CD4-positive, alpha-beta T cell treated with Interleukin-4 for 4 hours (primary cell): Measurements from ENCODE around the gene TNNI2.

ENCODE experiments used
- DNase-seq: peaks from one replicate; pipeline ENCODE4 v3.0.0-alpha.2; 2020

Gene TNNI2

DNA sequence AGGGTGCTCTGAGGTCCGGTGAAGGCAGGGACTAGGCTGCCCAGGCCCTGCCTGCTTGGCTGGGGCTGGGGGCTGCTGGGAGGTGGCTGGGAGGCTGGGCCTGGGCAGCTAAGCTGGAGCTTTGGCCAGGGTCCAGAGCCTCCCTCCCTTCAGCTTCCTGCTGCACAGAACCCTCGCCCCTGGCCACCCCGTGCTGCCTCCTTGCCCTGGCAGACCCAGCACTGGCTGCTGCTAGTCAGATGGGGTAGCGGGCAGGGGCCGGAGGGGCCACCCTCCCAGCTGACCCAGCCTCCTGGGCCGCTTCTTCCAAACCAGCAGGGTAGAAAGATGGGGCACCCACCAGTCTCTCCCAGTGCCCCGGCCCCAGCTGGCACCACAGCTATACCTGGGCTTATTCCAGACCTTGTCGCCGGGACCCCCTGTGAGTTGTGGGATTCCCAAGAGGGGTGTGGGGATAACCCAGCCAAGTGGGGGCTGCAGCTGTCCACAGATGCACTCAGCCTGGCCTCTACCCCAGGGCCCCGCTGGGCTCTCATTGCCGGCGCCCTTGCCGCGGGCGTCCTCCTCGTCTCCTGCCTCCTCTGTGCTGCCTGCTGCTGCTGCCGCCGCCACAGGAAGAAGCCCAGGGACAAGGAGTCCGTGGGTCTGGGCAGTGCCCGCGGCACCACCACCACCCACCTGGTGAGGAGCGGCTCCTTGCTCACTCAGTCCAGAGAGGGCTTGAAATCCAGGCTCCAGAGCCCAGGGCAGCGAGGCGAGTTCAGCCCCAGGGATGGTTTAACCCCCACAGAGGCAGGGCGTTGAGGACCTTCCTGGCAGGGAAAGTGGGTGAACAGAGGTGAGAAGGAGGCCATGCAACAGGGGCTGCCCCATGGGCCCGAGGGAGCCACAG lies 3.8 kb upstream of the TNNI2 start, which contains the start of gene SYT8:
Gene SYT8, plus strand, starts transcription at position 212 of the 892 bp plus-strand sequence. Its CDS starts 116 bp downstream, at position 328.
- no peak for DNase-seq

DNA sequence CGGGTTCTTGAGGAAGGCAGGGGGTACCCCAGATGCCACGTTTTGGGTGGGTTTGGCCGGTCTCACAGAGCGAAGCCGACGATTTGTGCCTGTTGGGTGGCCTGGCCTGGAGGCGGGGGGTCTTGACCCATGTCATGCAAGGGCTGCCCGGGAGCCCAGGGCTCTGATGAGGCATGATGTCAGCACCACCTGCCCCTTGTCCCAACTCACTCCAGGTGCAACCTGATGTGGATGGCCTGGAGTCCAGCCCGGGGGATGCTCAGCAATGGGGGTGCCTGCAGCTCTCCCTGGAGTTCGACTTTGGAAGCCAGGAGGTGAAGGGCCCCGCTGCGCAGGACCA lies 3.1 kb upstream of the TNNI2 start:
- no peak for DNase-seq

DNA sequence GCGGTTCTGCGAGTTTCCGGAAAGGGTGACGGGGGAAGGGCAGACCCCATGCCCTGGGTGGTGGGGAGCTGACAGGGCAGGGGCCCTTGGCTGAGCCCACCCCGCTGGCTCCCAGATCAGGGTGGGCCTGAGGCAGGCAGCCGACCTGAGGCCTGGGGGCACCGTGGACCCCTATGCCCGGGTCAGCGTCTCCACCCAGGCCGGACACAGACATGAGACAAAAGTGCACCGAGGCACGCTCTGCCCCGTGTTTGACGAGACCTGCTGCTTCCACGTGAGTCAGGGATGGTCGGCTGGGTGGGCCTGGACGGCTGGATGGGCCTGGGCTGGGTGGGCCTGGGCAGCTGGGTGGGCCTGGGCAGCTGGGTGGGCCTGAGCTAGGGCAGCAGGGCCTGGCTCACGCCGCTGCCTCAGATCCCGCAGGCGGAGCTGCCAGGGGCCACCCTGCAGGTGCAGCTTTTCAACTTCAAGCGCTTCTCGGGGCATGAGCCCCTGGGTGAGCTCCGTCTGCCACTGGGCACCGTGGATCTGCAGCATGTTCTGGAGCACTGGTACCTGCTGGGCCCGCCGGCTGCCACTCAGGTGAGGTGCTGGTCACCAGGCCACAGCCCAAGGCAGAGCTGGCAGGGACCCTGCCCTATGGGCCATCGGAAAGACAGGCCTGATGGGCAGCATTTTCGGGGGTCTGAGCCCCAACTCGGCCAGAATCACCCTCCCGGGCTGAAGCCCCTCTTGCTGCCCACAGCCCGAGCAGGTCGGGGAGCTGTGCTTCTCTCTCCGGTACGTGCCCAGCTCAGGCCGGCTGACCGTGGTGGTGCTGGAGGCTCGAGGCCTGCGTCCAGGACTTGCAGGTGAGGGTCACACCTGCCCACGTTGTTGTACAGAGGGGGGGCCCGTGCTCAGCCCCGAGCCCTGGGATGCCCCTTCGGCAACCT lies 2.5 kb upstream of the TNNI2 start:
- DNase-seq = no peak

DNA sequence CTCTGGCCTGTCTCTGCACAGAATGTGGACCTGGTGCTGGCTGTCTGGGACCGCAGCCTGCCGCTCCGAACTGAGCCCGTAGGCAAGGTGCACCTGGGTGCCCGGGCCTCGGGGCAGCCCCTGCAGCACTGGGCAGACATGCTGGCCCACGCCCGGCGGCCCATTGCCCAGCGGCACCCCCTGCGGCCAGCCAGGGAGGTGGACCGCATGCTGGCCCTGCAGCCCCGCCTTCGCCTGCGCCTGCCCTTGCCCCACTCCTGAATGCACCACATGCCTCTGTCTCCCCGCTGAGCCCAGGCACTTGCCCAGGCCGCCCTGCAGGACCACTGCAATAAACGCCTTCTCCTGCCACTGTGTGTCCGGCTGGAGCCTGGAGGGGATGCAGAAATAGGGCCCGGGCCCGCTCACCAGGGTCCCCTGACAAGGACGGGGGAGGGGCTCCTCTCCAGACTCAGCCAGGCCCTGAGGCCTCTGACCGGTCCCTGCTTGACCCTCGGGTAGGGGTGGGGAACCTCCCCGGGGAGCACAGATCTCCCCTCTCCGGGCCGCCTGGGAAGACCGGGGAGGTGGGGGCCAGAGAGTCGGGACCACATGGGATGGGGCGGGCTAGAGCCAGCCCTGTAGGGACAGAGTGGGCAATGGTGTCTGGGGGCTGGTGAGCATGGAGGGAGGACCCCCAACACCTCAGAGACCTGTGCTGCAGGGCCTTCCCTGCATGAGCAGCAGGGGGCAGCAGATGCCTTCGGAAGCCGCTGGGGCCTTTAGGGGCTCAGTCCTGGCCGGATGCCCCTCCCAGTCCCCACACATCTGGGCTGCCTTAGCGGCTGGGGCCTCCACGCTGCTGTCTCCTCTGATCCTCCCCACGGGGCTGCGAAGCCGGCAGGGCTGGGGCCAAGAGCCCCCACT lies 1.4 kb upstream of the TNNI2 start:
- peak; percentile 71 for DNase-seq

DNA sequence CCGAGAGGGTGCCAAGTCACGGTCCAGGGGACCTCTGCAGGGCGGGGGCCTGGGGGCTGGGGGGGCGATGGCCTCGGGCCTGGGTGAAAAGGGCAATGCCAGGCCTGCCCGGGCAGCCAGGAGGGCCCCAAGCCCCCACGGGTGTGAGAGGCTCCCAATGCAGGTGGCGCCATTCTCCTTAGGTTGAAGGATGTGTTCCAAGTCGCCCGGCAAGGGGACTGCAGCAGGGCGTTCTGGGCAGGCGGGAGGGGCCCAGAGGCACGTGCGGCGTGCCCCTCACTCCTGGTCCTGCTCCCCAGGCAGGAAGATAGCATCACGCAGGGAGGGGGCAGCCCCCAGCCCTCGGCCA lies 730 bp upstream of the TNNI2 start:
- DNase-seq = no peak

DNA sequence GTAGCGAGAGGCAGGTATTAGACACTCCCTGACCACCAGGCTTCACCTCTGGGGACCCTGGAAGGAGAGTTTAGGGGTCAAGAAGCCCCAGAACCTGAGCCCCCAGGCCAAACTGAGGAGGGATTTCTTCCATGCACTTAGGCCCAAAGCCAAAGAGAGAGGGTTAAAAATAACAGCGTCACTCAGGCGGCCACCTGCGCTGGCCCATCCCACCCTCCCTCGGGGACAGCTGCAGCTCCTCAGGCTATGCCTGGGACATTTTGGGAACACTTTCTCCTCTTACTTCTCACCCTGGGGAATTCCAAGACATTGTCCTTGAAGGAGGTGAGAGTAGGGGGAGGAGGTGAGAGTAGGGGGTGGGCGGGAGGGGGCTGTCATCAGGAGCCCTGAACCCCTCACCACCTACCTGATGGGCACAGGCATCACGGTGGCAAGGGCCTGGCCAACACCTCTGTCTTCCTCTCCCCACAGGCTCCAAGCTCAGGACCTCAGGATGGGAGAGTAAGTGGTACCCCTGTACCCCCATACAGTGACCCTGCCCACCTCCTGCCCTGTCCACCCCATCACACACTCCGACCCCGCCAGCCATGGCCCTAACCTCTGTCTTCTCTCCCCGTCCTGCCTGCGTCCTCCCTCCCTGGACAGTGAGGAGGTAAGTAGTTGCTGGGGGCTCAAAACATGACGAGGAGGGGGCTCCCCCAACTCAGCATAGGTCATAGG lies 583 bp downstream of the TNNI2 start:
- no peak for DNase-seq

DNA sequence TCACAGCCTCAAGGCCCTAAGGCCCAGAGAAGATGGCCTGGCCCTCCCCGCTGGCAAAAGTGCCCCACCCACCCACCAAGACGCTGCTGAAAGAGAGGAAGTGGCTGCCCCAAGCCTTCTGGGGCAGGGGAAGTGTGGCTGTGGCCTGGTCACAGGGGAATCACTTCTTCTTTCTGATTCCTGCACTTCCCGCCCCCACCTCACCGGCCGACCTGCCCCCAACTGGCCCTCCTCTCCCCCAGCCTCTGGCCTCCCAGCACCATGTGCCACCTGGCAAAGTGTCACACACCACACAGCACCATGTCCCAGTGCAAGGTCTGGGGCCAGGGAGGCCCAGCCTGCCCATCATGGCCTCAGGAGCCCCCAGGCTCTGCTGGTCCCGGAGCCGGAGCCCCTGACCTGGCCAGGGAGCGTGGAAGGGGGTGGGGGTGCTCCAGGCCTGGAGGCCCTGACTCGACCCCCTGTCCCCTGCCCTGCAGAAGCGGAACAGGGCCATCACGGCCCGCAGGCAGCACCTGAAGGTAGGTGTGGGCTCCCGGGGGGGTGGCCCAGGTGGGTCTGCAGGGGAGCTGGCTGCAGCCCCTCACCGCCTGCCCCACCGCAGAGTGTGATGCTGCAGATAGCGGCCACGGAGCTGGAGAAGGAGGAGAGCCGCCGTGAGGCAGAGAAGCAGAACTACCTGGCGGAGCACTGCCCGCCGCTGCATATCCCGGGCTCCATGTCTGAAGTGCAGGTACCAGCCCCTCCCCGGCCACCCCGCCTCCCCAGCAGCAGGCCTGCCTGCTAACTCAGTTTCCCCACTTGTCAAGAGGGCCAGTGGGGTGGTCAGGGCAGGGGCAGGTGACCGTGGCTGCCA lies 1.4 kb downstream of the TNNI2 start:
- DNase-seq = peak; percentile 24

DNA sequence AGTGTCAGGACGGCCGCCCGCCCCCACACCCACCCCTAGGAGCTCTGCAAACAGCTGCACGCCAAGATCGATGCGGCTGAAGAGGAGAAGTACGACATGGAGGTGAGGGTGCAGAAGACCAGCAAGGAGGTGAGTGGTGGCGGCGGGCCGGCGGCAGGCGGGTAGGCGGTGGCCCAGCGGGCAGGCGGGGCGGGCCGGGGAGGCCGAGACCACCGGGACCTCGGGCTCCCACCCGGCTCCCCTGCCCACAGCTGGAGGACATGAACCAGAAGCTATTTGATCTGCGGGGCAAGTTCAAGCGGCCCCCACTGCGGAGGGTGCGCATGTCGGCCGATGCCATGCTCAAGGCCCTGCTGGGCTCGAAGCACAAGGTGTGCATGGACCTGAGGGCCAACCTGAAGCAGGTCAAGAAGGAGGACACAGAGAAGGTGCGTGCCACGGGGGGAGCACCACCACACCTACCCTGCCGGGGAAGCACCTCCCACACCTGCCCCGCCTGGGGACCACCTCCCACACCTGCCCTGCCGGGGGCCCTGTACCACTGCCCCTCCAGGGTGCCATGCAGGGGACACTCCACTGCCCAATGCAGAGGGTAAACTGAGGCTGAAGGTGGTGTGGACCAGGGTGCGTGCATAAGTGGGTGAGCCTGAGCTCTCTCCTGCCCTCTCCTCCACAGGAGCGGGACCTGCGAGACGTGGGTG lies 2.1 kb downstream of the TNNI2 start:
- DNase-seq = no peak

DNA sequence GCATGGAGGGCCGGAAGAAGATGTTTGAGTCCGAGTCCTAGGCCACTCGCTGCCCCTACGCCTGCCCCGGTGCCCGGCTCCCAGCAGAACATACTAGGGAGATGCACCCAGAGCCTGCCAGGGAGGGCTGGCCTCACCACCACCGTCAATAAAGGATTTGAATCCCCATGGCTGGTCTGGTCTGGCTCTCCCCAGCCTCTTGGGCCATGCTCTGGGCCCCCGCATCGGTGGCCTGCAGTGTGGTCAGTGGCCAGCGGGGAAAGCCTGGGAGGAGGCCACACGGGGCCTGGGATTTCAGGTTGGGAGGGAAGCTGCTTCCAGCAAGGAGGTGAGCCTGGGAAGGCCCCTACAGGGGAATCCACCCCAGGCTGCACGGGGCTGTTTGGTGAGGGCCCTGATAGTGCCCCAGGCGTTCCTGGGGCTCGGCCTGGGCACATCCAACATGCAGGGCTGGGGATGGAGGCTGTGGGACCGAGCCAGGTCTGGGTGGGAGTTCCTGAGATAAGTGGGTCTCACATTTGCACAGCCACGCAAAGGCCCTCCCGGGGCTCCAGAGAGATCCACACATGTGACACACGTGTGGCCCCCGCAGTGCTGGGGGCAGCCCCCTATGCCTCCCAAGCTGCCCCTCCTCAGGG lies 2.8 kb downstream of the TNNI2 start:
- DNase-seq = no peak

DNA sequence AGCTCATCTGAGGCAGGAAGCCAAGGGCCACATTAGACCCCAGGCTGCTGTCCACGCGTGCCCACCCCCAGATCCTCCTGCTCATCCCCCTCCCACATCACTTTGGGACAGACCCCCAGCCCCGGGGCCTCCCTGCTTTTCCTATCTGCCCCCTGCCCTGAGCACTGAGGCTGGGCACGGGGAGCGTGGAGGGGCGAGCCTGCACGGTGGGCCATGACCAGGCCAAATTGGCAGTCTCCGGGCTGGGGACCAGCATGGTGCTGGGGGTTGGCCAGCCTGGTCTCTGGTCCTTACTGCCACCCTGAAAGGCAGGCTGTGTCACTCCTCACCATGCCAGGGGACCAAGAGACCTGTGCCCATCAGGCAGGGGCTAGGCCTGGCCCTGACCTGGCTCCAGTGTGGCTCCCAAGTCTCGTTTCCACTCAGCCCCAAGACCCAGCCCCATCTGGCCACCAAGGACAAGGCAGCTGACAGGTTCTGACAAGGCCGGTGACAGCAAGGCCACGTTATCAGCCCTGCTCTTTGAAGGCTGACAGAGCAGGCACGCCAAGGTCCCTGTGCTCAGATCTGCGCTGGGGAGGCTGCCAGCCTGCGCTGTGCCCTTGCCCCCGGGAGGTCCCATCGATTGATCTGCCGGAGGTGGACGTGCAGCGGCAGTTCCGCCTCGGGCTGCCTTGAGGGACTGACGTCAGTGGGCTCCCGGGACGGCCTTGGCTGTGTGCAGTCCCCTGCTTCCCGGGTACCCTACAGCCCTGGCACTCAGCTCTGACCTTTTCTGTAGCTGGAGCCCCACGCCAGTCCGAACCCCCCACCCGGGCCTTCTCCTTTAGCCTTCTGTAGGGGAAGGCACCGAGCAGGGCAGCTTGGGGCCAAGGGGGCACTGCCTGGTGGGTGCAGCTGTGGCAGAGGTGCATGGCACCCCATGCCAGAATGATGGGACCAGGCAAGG lies 3.6 kb downstream of the TNNI2 start:
- DNase-seq = no peak

DNA sequence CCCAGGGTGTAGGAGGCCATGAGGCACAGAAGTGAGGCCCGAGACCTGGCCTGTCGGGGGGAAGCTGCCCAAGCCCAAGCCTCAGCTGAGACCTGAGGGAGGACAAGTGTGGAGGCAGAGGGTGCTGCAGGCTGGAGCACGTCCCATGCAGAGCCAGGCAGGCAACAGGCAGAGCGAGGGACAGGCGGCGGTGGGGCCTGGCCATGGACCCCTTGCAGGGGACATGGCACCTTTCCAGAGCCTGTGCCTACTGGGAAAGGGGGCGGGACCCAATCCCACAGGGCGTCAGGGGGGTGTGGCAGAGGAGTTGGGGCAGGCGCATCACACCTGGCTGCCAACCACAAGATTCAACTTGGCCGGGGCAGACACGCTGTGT lies 4.3 kb downstream of the TNNI2 start:
- DNase-seq = no peak

DNA sequence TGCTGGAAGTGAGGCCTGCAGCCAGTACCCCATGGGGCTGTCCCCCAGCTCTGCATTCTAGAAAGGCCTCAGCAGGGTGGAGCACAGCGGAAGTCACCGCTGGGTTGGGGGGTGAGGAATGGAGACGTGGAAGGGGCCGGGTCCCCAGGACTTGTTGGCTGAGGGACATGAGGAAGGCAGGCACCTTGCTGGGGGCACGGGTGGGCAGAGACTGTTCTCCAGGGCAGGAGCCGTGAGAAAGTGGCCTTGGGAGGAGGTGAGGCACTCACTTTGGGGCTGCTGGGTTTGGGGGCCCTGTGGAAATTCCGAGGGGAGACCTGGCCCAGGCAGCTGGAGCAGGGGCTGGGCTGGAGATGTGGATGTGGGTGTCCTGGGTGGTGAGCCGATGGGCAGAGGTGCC lies 5.0 kb downstream of the TNNI2 start:
- no peak for DNase-seq

DNA sequence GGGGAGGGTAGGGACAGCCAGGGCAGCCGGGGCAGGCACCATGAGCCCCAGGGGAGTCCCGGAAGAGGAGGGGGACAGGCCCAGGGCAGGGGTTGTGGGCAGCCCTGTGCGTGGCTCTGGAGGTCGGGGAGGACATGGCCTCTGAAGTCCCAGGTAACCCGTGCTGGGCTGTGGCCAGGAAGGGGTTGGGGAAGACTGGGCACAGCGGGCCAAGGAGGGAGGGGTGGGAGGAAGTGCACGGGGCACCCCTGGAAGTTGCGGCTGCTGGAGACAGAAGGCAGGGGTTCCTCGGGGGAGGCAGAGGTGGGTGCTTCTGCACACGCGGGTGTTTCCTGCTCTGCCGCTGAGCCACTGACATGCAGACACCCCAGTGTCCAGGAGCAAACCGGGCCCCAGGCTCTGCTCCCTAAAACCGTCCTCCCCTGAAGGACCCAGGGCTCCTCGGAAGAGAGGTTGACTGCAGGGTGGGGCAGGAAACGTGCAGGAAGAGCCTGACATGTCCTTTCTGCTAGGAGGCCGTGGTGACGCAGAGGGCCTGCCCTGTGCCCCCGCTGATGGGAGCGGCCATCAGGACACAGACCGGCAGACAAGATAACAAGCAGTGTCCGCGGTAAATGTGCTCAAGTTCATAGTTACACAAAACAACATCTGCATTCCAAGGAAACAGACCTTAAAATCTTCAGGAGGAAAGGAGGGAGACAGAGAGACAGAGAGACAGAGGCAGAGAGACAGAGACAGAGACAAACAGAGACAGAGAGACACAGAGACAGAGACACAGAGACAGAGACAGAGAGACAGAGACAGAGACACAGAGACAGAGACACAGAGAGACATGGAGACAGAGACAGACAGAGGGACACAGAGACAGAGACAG lies 5.7 kb downstream of the TNNI2 start:
- DNase-seq = peak; percentile 67

DNA sequence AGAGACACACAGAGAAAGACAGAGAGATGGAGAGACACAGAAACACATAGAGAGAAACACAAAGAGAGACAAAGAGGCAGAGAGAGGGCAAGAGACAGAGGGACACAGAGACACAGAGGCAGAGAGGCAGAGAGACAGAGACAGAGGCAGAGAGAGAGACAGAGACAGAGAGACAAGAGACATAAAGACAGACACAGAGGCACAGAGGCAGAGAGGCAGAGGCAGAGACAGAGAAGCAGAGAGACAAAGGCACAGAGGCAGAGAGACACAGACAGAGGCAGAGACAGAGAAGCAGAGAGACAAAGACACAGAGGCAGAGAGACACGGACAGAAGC lies 6.3 kb downstream of the TNNI2 start:
- no peak for DNase-seq

DNA sequence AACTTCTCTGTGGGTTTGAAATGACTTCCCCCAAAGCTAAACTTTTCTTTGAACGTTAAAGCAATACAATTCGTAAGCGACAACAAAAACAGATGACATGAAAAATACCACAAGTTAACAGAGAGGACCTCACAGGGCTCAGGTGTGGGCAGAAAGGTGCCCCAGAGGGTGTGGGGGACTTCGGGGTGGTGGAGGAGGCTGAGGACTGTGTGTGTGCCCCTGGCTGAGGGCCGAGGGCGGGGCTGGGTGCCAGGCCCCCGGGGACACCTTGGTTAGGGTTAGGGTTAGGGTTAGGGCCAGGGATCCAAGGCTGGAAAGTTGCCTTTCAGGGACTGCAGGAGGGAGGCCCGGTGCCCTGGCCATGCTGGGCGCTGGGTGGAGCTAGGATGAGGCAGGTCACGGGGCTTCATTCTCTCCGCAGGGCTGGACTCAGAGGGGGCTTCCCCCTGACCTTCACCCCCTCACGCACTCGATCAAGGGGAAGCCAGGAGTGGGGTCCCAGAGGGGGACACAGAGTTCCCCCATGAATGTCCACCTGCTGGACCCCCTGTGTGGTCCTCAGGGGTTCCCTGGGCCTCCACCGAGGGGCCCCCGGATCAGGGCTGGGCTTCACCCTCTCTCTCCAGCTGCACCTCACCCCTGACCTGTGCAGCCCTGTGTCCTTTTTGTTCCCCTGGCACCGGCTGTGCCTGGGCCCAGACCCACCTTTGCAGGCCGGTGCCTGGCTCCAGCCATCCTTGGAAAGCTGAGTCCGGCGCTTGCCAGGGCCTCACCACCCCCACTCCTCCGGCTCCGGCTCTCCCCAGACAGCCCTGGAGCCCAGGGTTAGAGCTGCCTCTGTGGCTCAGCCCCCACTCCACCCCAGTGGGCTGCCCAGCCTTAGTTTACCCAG lies 7.0 kb downstream of the TNNI2 start:
- DNase-seq = peak; percentile 52

DNA sequence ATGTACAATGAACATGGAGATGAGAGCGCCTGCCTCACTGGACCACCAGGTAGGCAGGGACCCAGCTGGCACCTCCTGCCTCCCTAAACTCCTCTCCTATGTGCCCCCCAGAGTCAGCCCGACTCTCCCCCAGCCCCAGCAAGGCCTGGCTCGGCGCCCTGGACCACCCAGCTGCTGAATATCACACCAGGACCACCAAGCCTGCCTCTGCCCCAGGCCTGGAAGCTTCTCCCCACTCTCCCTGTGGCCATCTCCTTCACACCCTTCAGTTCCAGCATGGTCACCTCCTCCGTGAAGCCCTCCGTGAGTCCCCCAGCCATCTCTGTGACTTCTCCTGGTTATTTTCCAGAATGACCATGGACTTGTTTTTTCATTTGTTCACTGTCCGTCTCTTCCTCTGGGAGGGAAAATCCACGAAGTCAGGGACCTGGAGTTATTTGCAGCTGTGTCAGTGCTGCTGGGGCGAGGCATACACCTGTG lies 7.7 kb downstream of the TNNI2 start:
- DNase-seq = no peak
